Measurements from ENCODE around the gene DNAJC21.

DNAJC21 gene

DNA sequence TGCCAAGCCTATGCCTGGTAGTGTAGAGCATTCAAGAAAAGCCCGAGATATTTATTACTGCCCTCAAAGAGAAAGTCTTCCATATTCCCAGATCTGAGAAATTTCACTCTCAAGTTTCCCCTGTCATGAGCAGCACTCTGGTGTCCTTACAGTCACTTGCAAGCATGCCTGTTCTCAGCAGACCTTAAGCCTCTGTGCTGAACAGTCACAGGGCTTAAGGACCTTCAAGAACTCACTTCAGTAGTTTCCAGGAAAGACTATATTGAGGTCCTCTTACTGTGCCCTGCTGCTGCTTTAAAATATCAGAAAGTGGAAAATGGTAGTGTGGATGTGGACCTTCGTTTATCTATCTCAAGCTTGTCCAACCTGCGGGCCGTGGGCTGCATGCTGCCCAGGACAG lies 53.5 kb downstream of the DNAJC21 start:
- DNase-seq: no peak

DNA sequence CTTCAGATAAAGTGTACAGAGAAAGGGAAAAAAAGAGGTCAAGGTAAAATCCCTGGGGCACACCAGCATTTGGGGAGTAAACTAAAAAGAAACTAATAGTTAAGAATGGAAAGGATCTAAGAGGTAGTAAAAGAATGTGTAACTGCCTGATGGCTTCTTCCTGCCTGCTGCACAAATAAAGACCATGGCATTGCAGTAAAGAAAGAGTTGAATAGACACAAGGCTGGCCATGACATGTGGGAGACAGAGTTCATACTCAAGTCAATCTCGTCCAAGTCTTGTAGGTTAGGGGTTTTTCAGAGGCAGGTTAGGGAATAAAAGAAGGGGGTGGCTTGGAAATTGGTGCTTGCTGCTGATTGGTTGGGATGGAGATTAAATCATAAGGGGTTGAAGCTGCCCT lies 57.6 kb downstream of the DNAJC21 start:
- no peak for DNase-seq

DNA sequence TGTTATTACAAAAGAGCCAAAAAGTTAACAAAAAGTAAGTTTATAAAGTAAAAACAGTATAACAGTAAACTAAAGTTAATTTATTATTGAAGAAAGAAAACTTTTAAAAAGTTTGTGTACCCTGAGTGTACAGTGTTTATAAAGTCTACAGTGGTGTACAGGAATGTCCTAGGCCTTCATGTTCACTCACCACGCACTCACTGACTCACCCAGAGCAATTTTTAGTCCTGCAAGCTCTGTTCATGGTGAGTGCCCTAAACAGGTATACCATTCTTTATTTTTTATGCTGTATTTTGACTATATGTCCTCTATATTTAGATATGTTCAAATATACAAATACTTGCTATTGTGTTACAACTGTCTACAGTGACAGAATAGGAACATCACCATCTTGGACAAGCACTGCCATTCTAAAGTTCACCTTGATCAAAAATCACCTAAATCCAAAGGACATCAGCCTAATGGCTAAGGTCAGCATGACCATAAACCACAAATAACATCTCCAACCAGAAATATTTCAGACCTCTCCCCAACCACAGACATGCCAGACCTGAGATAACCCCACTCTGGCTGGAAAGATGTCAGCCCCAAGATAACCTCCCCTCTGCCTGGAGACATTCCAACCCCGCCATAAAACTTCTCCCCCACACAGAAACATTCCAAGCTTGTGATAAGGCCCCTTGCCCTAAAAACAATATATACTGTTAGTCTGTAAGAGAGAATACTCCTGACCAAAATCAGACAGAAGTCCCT lies 62.3 kb downstream of the DNAJC21 start:
- no peak for DNase-seq

DNA sequence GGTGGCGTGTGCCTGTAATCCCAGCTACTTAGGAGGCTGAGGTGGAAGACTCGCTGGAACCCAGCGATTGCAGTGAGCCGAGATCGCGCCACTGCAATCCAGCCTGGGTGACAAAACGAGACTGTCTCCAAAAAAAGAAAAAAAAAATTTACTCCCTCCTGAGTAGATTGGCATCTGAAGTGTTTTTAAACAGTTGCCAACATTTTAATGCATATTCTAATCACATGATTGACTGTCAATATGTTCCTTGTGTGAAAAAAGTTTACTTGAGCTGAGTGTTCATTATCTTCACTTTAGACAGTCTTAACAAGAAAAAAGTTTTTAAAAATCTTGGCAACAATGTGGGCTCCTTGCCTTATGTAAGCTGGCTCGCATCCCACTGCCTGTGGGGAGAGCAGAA lies 64.6 kb downstream of the DNAJC21 start:
- no peak for DNase-seq

DNA sequence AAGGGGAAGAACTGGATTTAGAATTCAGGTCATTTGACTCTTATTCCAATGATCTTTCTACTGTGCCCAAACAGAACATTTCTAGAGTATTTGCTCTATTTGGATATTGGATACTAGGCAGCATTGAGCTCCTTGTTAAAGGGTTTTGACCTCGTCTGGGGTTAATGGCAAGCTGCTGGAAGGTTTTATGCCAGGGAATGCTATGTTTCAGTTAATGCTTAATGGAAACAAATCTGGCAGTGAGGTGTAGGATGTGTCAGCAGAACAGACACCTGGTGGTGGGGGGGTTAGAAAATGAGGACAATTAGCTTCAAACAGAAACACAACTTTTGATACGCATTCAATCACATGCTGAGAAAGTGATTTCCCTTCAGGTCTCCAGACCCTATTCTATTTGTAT lies 66.9 kb downstream of the DNAJC21 start:
- no peak for DNase-seq

DNA sequence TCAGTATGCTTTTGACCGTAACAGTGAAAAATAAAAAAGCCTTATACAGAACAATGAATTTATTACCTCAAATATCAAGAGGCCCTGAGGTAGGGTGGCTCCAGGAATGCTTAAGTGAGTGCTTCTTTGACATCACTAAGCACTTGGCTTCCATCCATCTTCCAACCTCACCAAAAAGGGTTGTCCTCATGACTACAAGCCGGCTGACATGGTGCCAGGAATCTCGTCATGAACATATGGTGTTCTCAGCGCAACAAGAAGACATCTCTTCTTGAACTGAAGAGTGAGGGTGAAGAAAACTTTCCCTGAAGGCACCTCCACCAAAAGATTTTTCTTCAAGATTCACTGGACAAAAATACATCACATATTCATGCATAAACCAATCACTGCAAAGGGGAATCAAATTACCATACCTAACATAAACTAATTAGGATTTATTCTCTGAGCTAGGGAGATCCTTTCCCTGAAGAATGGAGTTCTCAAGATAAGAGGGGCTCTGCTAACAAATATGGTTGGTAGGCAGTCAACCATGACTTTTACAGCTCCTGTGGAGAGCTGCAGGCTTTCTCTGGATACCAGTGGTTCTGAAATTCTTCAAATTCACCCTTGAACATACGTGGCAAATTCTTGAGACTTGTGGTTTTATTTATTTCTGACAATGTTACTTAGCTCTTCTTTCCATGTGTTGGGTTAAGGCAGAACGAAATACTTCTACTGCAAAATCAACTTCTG lies 68.9 kb downstream of the DNAJC21 start:
- no peak for DNase-seq

DNA sequence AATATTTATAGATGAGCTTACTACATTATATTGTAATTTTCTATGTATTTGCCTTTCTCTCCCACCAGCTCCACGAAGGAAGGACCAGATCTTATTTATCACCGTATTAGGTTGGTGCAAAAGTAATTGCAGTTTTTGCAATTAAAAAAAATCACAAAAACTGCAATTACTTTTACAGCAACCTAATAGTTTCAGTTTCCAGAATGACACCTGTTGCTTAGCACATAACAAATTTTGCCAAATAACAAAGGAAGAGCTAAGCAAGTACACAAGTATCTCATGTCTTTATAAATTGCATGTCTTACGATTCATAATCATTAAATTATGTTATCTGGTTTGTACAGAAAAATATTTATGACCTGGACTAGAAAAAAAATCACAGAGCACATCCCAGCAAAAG lies 72.5 kb downstream of the DNAJC21 start:
- DNase-seq: no peak

DNA sequence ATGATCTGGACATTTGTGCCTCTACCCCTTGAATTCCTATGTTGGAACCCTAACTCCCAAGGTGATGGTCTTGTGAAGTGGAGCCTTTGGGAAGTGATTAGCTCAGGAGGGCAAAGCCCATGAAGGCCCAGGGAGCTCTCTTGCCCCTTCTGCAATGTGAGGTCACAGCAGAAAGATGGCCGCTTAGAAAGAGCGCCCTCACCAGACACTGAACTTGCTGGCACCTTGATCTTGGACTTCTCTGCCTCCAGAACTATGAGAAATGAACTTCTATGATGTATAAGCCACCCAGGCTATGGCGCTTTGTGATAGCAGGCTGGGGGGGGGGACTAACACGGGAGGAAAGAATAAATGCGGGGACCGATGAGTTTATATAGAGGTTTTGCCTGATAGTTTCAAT lies 73.1 kb downstream of the DNAJC21 start:
- no peak for DNase-seq

DNA sequence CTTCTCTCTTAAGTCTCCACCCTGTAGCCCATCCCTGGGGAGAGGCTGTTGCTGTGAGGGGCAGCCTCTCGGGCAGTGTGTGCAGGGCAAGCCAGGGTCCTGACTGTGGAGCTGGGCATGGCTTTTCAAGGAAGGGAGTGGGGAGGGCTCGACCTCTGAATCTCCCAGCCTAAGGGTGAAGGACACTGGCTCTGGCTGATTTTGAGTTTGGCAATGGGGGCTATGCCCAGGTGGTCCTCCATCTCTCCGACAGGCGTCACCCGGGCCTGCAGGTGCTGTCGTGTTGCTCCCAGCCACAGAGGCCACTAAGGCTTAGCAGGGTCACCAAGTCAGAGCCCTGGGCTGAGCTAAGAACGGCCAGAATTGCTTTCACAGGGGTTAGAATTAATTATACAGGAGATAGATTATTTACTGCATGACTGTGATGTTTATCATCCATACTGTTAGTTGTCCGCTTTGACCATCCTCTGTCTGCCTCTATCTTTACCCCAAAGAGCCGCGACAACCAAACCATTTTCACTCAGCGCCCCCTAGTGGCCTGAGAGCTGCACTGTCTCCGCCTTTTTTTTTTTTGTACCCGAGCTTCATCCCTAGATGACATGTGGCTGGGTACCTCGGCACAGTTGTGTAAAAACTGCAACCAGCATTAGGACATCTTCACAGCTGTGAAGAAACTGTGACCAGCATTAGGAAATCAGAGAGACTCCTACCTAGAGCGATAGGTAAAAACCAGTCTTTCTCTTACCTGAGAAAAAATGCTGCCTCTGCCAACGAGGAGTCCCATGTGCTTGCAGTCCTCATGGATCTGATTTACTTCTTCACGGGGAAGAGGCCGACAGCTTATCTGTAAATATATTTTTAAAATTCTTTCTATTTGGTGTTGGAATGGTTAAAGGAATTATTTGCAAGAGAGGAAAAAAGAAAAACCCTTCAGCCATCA lies 73.9 kb downstream of the DNAJC21 start:
- peak; percentile 80 for DNase-seq

DNA sequence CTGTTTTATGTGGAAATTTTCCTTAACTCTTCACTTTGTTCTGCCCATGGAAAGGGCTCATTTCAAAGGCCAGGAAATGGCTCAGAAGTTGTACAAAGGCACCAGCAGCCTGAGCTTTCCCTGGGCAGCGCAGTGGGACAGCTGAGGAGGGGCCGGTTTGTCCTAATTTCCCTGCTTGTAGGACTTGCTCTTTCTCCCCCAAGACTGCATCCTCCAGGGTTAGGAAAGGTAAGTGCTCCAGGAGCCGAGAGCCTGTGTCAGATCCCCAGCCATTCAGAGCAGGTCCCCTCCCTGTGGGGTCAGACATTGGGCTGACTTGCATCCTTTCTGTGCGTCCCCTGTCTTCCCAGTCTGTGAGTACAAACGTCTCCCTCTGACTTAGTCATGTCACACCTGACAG lies 74.8 kb downstream of the DNAJC21 start:
- DNase-seq: no peak

DNA sequence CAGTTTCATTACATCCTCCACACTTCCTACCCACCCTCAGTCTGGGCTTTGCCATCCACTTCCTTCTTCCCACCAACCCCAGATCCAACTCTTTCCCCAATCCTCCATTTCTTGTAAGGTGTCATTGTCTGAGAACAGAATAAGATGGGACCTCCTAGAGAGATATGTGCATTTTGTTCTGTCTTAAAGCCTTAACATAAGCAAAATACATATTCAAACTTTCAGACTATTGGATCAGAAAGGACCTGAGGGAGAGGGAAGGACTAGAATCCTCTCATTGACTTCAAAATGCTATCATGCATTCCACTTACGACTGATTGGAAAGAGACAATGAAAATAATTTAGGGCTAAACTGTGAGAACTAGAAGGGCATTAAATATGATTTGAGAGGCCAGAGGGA lies 75.4 kb downstream of the DNAJC21 start:
- no peak for DNase-seq
